Measurements from ENCODE around the gene MACROD2.

DNA sequence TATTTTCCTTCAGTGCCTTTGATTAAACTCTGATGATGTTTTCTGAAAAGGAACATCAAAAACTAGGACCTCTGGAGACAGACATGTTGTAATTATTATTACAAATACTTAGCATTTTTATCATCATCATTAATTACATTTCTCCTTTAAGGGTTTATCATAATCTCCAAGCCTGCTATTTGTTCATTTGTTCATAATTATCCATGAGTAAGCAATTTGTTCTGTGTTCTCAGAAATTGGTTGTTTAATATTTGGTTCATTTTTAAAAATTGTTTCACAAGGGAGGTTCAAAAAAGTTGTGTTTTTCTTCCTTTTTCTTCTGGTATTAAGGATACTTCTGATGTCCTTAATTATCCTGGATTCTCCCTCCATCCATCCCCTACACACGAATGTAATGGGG lies 1192.3 kb downstream of the MACROD2 start:
- TF ChIP-seq, protein P1, sequence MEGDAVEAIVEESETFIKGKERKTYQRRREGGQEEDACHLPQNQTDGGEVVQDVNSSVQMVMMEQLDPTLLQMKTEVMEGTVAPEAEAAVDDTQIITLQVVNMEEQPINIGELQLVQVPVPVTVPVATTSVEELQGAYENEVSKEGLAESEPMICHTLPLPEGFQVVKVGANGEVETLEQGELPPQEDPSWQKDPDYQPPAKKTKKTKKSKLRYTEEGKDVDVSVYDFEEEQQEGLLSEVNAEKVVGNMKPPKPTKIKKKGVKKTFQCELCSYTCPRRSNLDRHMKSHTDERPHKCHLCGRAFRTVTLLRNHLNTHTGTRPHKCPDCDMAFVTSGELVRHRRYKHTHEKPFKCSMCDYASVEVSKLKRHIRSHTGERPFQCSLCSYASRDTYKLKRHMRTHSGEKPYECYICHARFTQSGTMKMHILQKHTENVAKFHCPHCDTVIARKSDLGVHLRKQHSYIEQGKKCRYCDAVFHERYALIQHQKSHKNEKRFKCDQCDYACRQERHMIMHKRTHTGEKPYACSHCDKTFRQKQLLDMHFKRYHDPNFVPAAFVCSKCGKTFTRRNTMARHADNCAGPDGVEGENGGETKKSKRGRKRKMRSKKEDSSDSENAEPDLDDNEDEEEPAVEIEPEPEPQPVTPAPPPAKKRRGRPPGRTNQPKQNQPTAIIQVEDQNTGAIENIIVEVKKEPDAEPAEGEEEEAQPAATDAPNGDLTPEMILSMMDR (IDR thresholded peaks at IDR 0.05) = no peak
- no peak for TF ChIP-seq EZH2 (IDR thresholded peaks at IDR 0.05; ENCODE audit: borderline replicate concordance, insufficient read depth, low read depth, low read length, poor library complexity, severe bottlenecking)
